ENCODE results near the gene GLIS1. TPM values are rescaled to one million over a fixed set of nuclear protein-coding genes. Genes with fewer than 3 reads are reported as not detected.
A peak's percentile ranks its signal among the peaks of the same experiment; 100 is the strongest.

GLIS1 gene
- total RNA-seq (2014; rRNA removed; shearing (Covaris generic)): 0.22 and 1.0 TPM in 2 replicates
- 0.25 and 0.61 TPM in 2 replicates for polyA plus RNA-seq (2016; fragmentation: Nextera tagmentation; extraction: Ambion mirVana)

- no peaks in the 10 kb centered on the region for H3K9me2 ChIP-seq (ENCODE audit: insufficient read depth)
- 2 to 3% methylated on average over 19 to 57 of the region's 73 CpGs for WGBS, 2 experiments (ENCODE audit: low coverage in 1 of 2, low lambda C conversion rate in 2 of 2, missing lambda C conversion rate in 2 of 2)
- H3K9ac ChIP-seq: peak within 1 kb of the TSS; percentile 67
Measured at GRCh38 chr1:53739109-53739681, at the start of gene GLIS1. GLIS1 (minus strand) TSS chr1:53739164; CDS start chr1:53738064, 1,100 bp downstream.

DNA sequence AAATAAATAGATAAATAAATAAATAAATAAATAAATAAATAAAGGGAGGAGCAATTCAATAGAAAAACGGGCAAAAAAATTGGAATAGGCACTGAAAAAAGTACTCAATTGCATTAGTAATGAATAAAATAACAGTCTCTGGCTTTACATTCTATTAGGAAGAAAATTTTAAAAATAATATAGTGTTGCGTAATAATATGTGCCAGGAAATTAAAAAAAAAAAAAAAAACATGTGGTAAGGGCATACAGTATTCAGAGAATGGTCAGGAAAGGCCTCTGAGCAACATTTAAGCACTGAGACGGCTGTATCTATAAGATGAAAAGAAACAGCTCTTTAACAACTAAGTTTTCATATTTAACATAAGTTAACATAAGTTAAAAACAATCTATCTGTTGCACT is 48.7 kb upstream of the GLIS1 start:
- 76 to 83% methylated on average over 3 of the region's 3 CpGs for WGBS, 2 experiments (ENCODE audit: low coverage in 1 of 2, low lambda C conversion rate in 2 of 2, missing lambda C conversion rate in 2 of 2)
- Histone ChIP-seq H2AFZ (no peak overlapping the region), H3K36me3 (ENCODE audit: low read depth) (peaks cover 4% of the 10 kb centered on the region; the same call in 1 of the 2 replicates), H3F3A (ENCODE audit: insufficient read depth) (peaks cover 12% of the 10 kb centered on the region), H3K79me2 (ENCODE audit: insufficient read depth) (no peaks in the 10 kb centered on the region), H3K27ac (no peak overlapping the region), H4K20me1 (ENCODE audit: insufficient read depth) (no peaks in the 10 kb centered on the region), H3K4me3 (no peak overlapping the region), H3K4me2 (ENCODE audit: unreplicated experiment) (no peak overlapping the region), H3K9ac (no peak overlapping the region), H3K9me2 (ENCODE audit: insufficient read depth) (no peaks in the 10 kb centered on the region), H3K27me3 (replicated peaks; ENCODE audit: insufficient read depth) (no peaks in the 10 kb centered on the region), H3K9me3 (ENCODE audit: low read depth) (no peaks in the 10 kb centered on the region), H3K4me1 (ENCODE audit: insufficient read depth) (peaks cover 13% of the 10 kb centered on the region)
- DNase-seq: no peak
- in situ Hi-C loops (cut with MboI): no loop called here
- TF ChIP-seq EZH2phosphoT487 (IDR thresholded peaks at IDR 0.05; ENCODE audit: insufficient read depth, low read depth) (no peak), EZH2 (IDR thresholded peaks at IDR 0.05; ENCODE audit: insufficient read depth, poor library complexity, severe bottlenecking) (no peak)

More at GRCh38 chr1:53739109-53739681, at the start of gene GLIS1:
- no peaks in the 10 kb centered on the region for H3K36me3 ChIP-seq (ENCODE audit: low read depth)
- no peaks in the 10 kb centered on the region for H4K20me1 ChIP-seq (ENCODE audit: insufficient read depth)
- no peak within 1 kb of the TSS for H3K27ac ChIP-seq
- in situ Hi-C loops (cut with MboI): no loop called here
- peaks cover 21% of the 10 kb centered on the region for H3K4me1 ChIP-seq (ENCODE audit: insufficient read depth)
- H3K9me3 ChIP-seq (ENCODE audit: low read depth): no peaks in the 10 kb centered on the region
- peak within 1 kb of the TSS; percentile 74 for H3K4me3 ChIP-seq
- H3K4me2 ChIP-seq (ENCODE audit: unreplicated experiment): peak within 1 kb of the TSS; percentile 76
- TF ChIP-seq EZH2phosphoT487 (IDR thresholded peaks at IDR 0.05; ENCODE audit: insufficient read depth, low read depth): no peak
- no peak for TF ChIP-seq EZH2 (IDR thresholded peaks at IDR 0.05; ENCODE audit: insufficient read depth, poor library complexity, severe bottlenecking)
- H3K27me3 ChIP-seq (replicated peaks; ENCODE audit: insufficient read depth): no peaks in the 10 kb centered on the region
- H2AFZ ChIP-seq: peak within 1 kb of the TSS; percentile 73
- no peaks in the 10 kb centered on the region for H3K79me2 ChIP-seq (ENCODE audit: insufficient read depth)
- H3F3A ChIP-seq (ENCODE audit: insufficient read depth): peaks cover 18% of the 10 kb centered on the region
- peak; percentile 94 for DNase-seq

GRCh38 chr1:53783056-53783455 is 44.1 kb upstream of the GLIS1 start:
- H3K27me3 ChIP-seq (replicated peaks; ENCODE audit: insufficient read depth): no peaks in the 10 kb centered on the region
- WGBS, 2 experiments (ENCODE audit: low coverage in 1 of 2, low lambda C conversion rate in 2 of 2, missing lambda C conversion rate in 2 of 2): 97 to 100% methylated on average over 1 of the region's 1 CpG
- no peak overlapping the region for H3K4me3 ChIP-seq
- peaks cover 27% of the 10 kb centered on the region for H3F3A ChIP-seq (ENCODE audit: insufficient read depth)
- H3K4me1 ChIP-seq (ENCODE audit: insufficient read depth): peaks cover 29% of the 10 kb centered on the region
- no peak overlapping the region for H3K9ac ChIP-seq
- H3K9me2 ChIP-seq (ENCODE audit: insufficient read depth): no peaks in the 10 kb centered on the region
- H3K36me3 ChIP-seq (ENCODE audit: low read depth): peaks cover 4% of the 10 kb centered on the region; the same call in 1 of the 2 replicates
- H2AFZ ChIP-seq: no peak overlapping the region
- DNase-seq: peak; percentile 71
- peak overlapping the region; percentile 46 for H3K27ac ChIP-seq
- peak overlapping the region; percentile 5 for H3K4me2 ChIP-seq (ENCODE audit: unreplicated experiment)
- TF ChIP-seq EZH2phosphoT487 (IDR thresholded peaks at IDR 0.05; ENCODE audit: insufficient read depth, low read depth) (no peak), EZH2 (IDR thresholded peaks at IDR 0.05; ENCODE audit: insufficient read depth, poor library complexity, severe bottlenecking) (no peak)
- no peaks in the 10 kb centered on the region for H3K79me2 ChIP-seq (ENCODE audit: insufficient read depth)
- H4K20me1 ChIP-seq (ENCODE audit: insufficient read depth): no peaks in the 10 kb centered on the region
- H3K9me3 ChIP-seq (ENCODE audit: low read depth): no peaks in the 10 kb centered on the region
- in situ Hi-C loops (cut with MboI): no loop called here

DNA sequence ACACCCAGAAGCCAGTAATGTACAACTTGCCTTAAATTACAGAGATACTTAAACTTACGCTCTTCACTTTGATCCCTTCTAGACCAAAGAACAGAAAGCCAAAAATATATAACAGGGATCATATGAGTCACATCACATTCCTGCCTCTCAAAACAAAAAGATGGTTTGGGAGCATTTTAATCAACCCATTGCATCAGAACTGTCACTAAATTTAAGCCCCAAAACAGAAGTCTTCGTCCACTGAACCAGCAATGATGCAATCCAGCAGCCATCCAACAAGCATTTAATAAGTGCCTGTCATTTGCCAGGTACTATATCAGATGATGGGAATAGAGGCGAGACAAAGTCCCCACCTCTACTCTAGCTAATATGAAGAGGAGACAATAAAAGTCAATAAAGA is 42.7 kb upstream of the GLIS1 start:
- Histone ChIP-seq H3K9ac (peak overlapping the region; percentile 3; the same call in 1 of the 2 replicates), H3K9me2 (ENCODE audit: insufficient read depth) (no peaks in the 10 kb centered on the region), H3K4me2 (ENCODE audit: unreplicated experiment) (peak overlapping the region; percentile 22), H3K36me3 (ENCODE audit: low read depth) (peaks cover 4% of the 10 kb centered on the region; the same call in 1 of the 2 replicates), H3K4me3 (no peak overlapping the region), H3K27ac (peak overlapping the region; percentile 22; the same call in 1 of the 2 replicates), H3F3A (ENCODE audit: insufficient read depth) (peaks cover 27% of the 10 kb centered on the region), H4K20me1 (ENCODE audit: insufficient read depth) (no peaks in the 10 kb centered on the region), H3K4me1 (ENCODE audit: insufficient read depth) (peaks cover 29% of the 10 kb centered on the region), H3K9me3 (ENCODE audit: low read depth) (no peaks in the 10 kb centered on the region), H2AFZ (0 out of 2 replicates have a peak overlapping the region, but pooled peaks have one; percentile 11), H3K79me2 (ENCODE audit: insufficient read depth) (no peaks in the 10 kb centered on the region), H3K27me3 (replicated peaks; ENCODE audit: insufficient read depth) (no peaks in the 10 kb centered on the region)
- 49 to 53% methylated on average over 3 of the region's 3 CpGs for WGBS, 2 experiments (ENCODE audit: low coverage in 1 of 2, low lambda C conversion rate in 2 of 2, missing lambda C conversion rate in 2 of 2)
- TF ChIP-seq EZH2phosphoT487 (IDR thresholded peaks at IDR 0.05; ENCODE audit: insufficient read depth, low read depth) (no peak), EZH2 (IDR thresholded peaks at IDR 0.05; ENCODE audit: insufficient read depth, poor library complexity, severe bottlenecking) (no peak)
- DNase-seq: peak; percentile 44
- in situ Hi-C loops (cut with MboI): no loop called here

Data from GM23248 (cell line).